ENCODE data around the gene PCCA.

DNA sequence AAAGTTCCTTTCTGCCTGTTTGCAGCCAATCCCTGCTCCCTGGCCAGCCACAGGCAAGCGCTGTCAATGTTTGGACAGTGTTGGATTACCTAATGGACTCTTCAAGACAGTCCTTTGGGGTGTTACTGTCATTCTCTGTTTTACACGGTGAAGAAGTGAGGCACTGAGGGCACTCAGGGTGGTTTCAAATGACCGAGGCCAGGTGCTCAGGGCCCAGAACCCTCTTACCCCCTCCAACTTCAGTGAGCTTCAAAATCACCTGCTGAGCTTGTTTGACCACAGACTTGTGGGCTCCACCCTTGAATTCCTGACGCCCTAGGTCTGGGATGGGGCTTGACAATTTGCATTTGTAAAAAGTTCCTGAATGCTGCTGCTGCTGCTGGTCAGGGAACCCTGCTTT, 401.8 kb downstream of the PCCA start:
- TF ChIP-seq POLR2AphosphoS5 (IDR thresholded peaks at IDR 0.05; ENCODE audit: low read depth, low read length) (no peak), POLR2A (IDR thresholded peaks at IDR 0.05; ENCODE audit: low read depth, low read length) (no peak), TAF1 (IDR thresholded peaks at IDR 0.05; ENCODE audit: borderline replicate concordance, low read depth, low read length) (no peak)

Data from GM12892 (cell line).